ENCODE results near the gene CHI3L1.

Gene CHI3L1

GRCh38 chr1:203145321-203146041 is 41.0 kb downstream of the CHI3L1 start:
- Histone ChIP-seq H3K4me1 (ENCODE audit: insufficient read depth, insufficient read length) (peaks cover 50% of the 10 kb centered on the region), H3K27me3 (ENCODE audit: insufficient read depth, insufficient read length) (no peaks in the 10 kb centered on the region), H3K4me3 (ENCODE audit: insufficient read length, low read depth) (no peak overlapping the region), H3K9ac (ENCODE audit: insufficient read length, low read depth) (peak overlapping the region; percentile 28), H3K36me3 (ENCODE audit: insufficient read depth, insufficient read length, low read length) (peaks cover 13% of the 10 kb centered on the region), H3K9me3 (ENCODE audit: insufficient read depth, low read length) (peaks cover 9% of the 10 kb centered on the region; the same call in 1 of the 2 replicates)
- TF ChIP-seq YY1 (IDR thresholded peaks at IDR 0.05; ENCODE audit: insufficient read depth, insufficient read length) (no peak), SUZ12 (IDR thresholded peaks at IDR 0.05; ENCODE audit: extremely low read depth, insufficient read depth, insufficient read length) (no peak), ZNF274 (IDR thresholded peaks at IDR 0.05; ENCODE audit: low read depth, low read length) (no peak)
- no peak for DNase-seq (ENCODE audit: low read depth, low spot score)

GRCh38 chr1:203144661-203145060 is 41.8 kb downstream of the CHI3L1 start:
- no peaks in the 10 kb centered on the region for H3K27me3 ChIP-seq (ENCODE audit: insufficient read depth, insufficient read length)
- no peak overlapping the region for H3K9ac ChIP-seq (ENCODE audit: insufficient read length, low read depth)
- no peak overlapping the region for H3K4me3 ChIP-seq (ENCODE audit: insufficient read length, low read depth)
- peaks cover 51% of the 10 kb centered on the region for H3K4me1 ChIP-seq (ENCODE audit: insufficient read depth, insufficient read length)
- peaks cover 9% of the 10 kb centered on the region; the same call in 1 of the 2 replicates for H3K9me3 ChIP-seq (ENCODE audit: insufficient read depth, low read length)
- DNase-seq (ENCODE audit: low read depth, low spot score) = no peak
- H3K36me3 ChIP-seq (ENCODE audit: insufficient read depth, insufficient read length, low read length) = peaks cover 13% of the 10 kb centered on the region
- TF ChIP-seq YY1 (IDR thresholded peaks at IDR 0.05; ENCODE audit: insufficient read depth, insufficient read length) (no peak), SUZ12 (IDR thresholded peaks at IDR 0.05; ENCODE audit: extremely low read depth, insufficient read depth, insufficient read length) (no peak), ZNF274 (IDR thresholded peaks at IDR 0.05; ENCODE audit: low read depth, low read length) (no peak)

GRCh38 chr1:203143641-203144040 is 42.9 kb downstream of the CHI3L1 start:
- Histone ChIP-seq H3K4me1 (ENCODE audit: insufficient read depth, insufficient read length) (peaks cover 45% of the 10 kb centered on the region), H3K36me3 (ENCODE audit: insufficient read depth, insufficient read length, low read length) (peaks cover 13% of the 10 kb centered on the region), H3K27me3 (ENCODE audit: insufficient read depth, insufficient read length) (no peaks in the 10 kb centered on the region), H3K9ac (ENCODE audit: insufficient read length, low read depth) (no peak overlapping the region), H3K9me3 (ENCODE audit: insufficient read depth, low read length) (peaks cover 9% of the 10 kb centered on the region; the same call in 1 of the 2 replicates), H3K4me3 (ENCODE audit: insufficient read length, low read depth) (no peak overlapping the region)
- no peak for TF ChIP-seq SUZ12 (IDR thresholded peaks at IDR 0.05; ENCODE audit: extremely low read depth, insufficient read depth, insufficient read length)
- no peak for TF ChIP-seq YY1 (IDR thresholded peaks at IDR 0.05; ENCODE audit: insufficient read depth, insufficient read length)
- TF ChIP-seq ZNF274 (IDR thresholded peaks at IDR 0.05; ENCODE audit: low read depth, low read length) = no peak
- DNase-seq (ENCODE audit: low read depth, low spot score) = no peak

- Histone ChIP-seq H3K27me3 (ENCODE audit: insufficient read depth, insufficient read length) (no peaks in the 10 kb centered on the region), H3K9me3 (ENCODE audit: insufficient read depth, low read length) (peaks cover 9% of the 10 kb centered on the region; the same call in 1 of the 2 replicates), H3K9ac (ENCODE audit: insufficient read length, low read depth) (no peak overlapping the region), H3K4me3 (ENCODE audit: insufficient read length, low read depth) (no peak overlapping the region), H3K36me3 (ENCODE audit: insufficient read depth, insufficient read length, low read length) (peaks cover 13% of the 10 kb centered on the region), H3K4me1 (ENCODE audit: insufficient read depth, insufficient read length) (peaks cover 38% of the 10 kb centered on the region)
- no peak for DNase-seq (ENCODE audit: low read depth, low spot score)
- no peak for TF ChIP-seq ZNF274 (IDR thresholded peaks at IDR 0.05; ENCODE audit: low read depth, low read length)
- TF ChIP-seq SUZ12 (IDR thresholded peaks at IDR 0.05; ENCODE audit: extremely low read depth, insufficient read depth, insufficient read length) = no peak
- no peak for TF ChIP-seq YY1 (IDR thresholded peaks at IDR 0.05; ENCODE audit: insufficient read depth, insufficient read length)
Measured at GRCh38 chr1:203142684-203143408, 43.7 kb downstream of the CHI3L1 start.

- TF ChIP-seq SUZ12 (IDR thresholded peaks at IDR 0.05; ENCODE audit: extremely low read depth, insufficient read depth, insufficient read length) (no peak), ZNF274 (IDR thresholded peaks at IDR 0.05; ENCODE audit: low read depth, low read length) (no peak), YY1 (IDR thresholded peaks at IDR 0.05; ENCODE audit: insufficient read depth, insufficient read length) (no peak)
- H3K4me1 ChIP-seq (ENCODE audit: insufficient read depth, insufficient read length) = peaks cover 38% of the 10 kb centered on the region
- peaks cover 13% of the 10 kb centered on the region for H3K36me3 ChIP-seq (ENCODE audit: insufficient read depth, insufficient read length, low read length)
- H3K27me3 ChIP-seq (ENCODE audit: insufficient read depth, insufficient read length) = no peaks in the 10 kb centered on the region
- DNase-seq (ENCODE audit: low read depth, low spot score) = no peak
- H3K4me3 ChIP-seq (ENCODE audit: insufficient read length, low read depth) = no peak overlapping the region
- H3K9ac ChIP-seq (ENCODE audit: insufficient read length, low read depth) = no peak overlapping the region
- H3K9me3 ChIP-seq (ENCODE audit: insufficient read depth, low read length) = peaks cover 9% of the 10 kb centered on the region; the same call in 1 of the 2 replicates
Measured at GRCh38 chr1:203142124-203142523, 44.4 kb downstream of the CHI3L1 start.

- Histone ChIP-seq H3K9ac (ENCODE audit: insufficient read length, low read depth) (no peak overlapping the region), H3K36me3 (ENCODE audit: insufficient read depth, insufficient read length, low read length) (peaks cover 13% of the 10 kb centered on the region), H3K27me3 (ENCODE audit: insufficient read depth, insufficient read length) (no peaks in the 10 kb centered on the region), H3K9me3 (ENCODE audit: insufficient read depth, low read length) (peaks cover 9% of the 10 kb centered on the region; the same call in 1 of the 2 replicates), H3K4me3 (ENCODE audit: insufficient read length, low read depth) (no peak overlapping the region), H3K4me1 (ENCODE audit: insufficient read depth, insufficient read length) (peaks cover 37% of the 10 kb centered on the region)
- no peak for DNase-seq (ENCODE audit: low read depth, low spot score)
- TF ChIP-seq SUZ12 (IDR thresholded peaks at IDR 0.05; ENCODE audit: extremely low read depth, insufficient read depth, insufficient read length) = no peak
- no peak for TF ChIP-seq YY1 (IDR thresholded peaks at IDR 0.05; ENCODE audit: insufficient read depth, insufficient read length)
- TF ChIP-seq ZNF274 (IDR thresholded peaks at IDR 0.05; ENCODE audit: low read depth, low read length) = no peak
Measured at GRCh38 chr1:203140743-203141520, 45.6 kb downstream of the CHI3L1 start.
